HG02885 (cell line): ENCODE data around the gene MEI1.

Source experiments
- ATAC-seq: cut with Tn5 transposase; IDR thresholded peaks from one replicate; pipeline ENCODE4 v1.9.1; 2021; ENCODE audit warnings: mild to moderate bottlenecking; ENCODE audit not compliant: unreplicated experiment, poor library complexity

MEI1 gene

GRCh38 chr22:41815716-41816115 lies 116.4 kb downstream of the MEI1 start:
- no peak for ATAC-seq

- ATAC-seq = no peak
These were observed 116.9 kb downstream of the MEI1 start for GRCh38 chr22:41816241-41816640.

GRCh38 chr22:41816871-41817270 lies 117.6 kb downstream of the MEI1 start:
- ATAC-seq = no peak

- ATAC-seq = no peak
These were observed 118.7 kb downstream of the MEI1 start for GRCh38 chr22:41818011-41818410.

GRCh38 chr22:41818596-41818995 lies 119.3 kb downstream of the MEI1 start:
- no peak for ATAC-seq

- ATAC-seq = no peak
These were observed 120.0 kb downstream of the MEI1 start for GRCh38 chr22:41819257-41819656.

- no peak for ATAC-seq
These were observed 121.1 kb downstream of the MEI1 start for GRCh38 chr22:41820447-41820846.

- no peak for ATAC-seq
These were observed 122.4 kb downstream of the MEI1 start for GRCh38 chr22:41821471-41822316.

- ATAC-seq = no peak
These were observed 123.2 kb downstream of the MEI1 start for GRCh38 chr22:41822317-41823057.

- no peak for ATAC-seq
These were observed 124.5 kb downstream of the MEI1 start for GRCh38 chr22:41823797-41824196.

- ATAC-seq = no peak
These were observed 126.1 kb downstream of the MEI1 start for GRCh38 chr22:41825376-41825775.

GRCh38 chr22:41826021-41826420 lies 126.7 kb downstream of the MEI1 start:
- ATAC-seq = no peak

GRCh38 chr22:41826430-41827383 lies 127.4 kb downstream of the MEI1 start:
- ATAC-seq = no peak

GRCh38 chr22:41827671-41828070 lies 128.4 kb downstream of the MEI1 start:
- ATAC-seq = no peak

GRCh38 chr22:41828516-41828915 lies 129.2 kb downstream of the MEI1 start:
- ATAC-seq = no peak

GRCh38 chr22:41830174-41830573 lies 130.9 kb downstream of the MEI1 start:
- ATAC-seq = no peak

- ATAC-seq = no peak
These were observed 132.1 kb downstream of the MEI1 start for GRCh38 chr22:41831383-41831782.

- ATAC-seq = no peak
These were observed 132.7 kb downstream of the MEI1 start for GRCh38 chr22:41831828-41832552.

- peak; percentile 86 for ATAC-seq
These were observed 133.5 kb downstream of the MEI1 start, which contains the start of gene SREBF2 for GRCh38 chr22:41832553-41833368. SREBF2 (plus strand) TSS chr22:41833105; CDS start chr22:41833271, 166 bp downstream.
